Measurements from ENCODE around the gene PPM1B. TPM values are rescaled to one million over a fixed set of nuclear protein-coding genes. Genes with fewer than 3 reads are reported as not detected.
A peak's percentile ranks its signal among the peaks of the same experiment; 100 is the strongest.
"Not testable (repeated sequence)": the region's sequence is repeated elsewhere in the genome, so short reads cannot be mapped to it uniquely, and the experiment has no call there.

Gene PPM1B
- total RNA-seq, 1 experiment from 2014 or later = 49.1 TPM

DNA sequence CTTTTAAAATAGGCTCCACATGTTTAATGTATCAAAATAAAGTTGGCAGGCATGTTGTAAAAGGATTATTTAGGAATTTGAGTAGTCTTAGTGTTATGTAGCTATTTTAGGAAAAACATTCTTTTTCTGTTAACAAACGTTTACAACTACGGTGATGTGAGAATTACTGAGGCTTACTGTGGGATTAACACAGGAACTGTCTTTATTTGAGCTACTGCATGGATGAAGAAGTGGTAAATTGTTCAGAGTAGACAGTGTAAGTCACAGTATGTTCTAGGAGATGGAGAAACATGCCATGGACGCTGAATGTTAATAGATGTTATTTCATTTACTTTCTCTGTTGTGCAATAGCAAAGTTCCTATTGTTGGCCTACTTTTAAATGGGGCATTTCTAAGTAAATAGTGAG is 1.6 kb downstream of the PPM1B start:
- CTCF ChIA-PET = interaction anchor here (0.6 to 0.9 kb wide), 4 partner anchors 75 to 159 kb away, joined by 3 to 4 read pairs (median 4); no protein-coding TSS in a partner anchor
- H3K4me3 Mint-ChIP-seq (ENCODE audit: unreplicated experiment) = peak overlapping the region; percentile 93
- no peaks in the 10 kb centered on the region for H3K27me3 Mint-ChIP-seq (ENCODE audit: insufficient read depth, unreplicated experiment)
- no TSS peak for BruUV-seq (replicated peaks)
- no peaks in the 10 kb centered on the region for H3K9me3 Mint-ChIP-seq (ENCODE audit: unreplicated experiment)
- POLR2A ChIA-PET = interaction anchor here (0.6 to 7.1 kb wide), 21 partner anchors 8 to 1361 kb away, joined by 3 to 48 read pairs (median 4); partner anchors contain the start of genes CAMKMT, LRPPRC and PREPL
- peaks cover 6% of the 10 kb centered on the region for H3K36me3 Mint-ChIP-seq (ENCODE audit: insufficient read depth, unreplicated experiment)
- intact Hi-C loops (cut with micrococcal nuclease) = no loop called here
- peaks cover 12% of the 10 kb centered on the region for H3K4me1 Mint-ChIP-seq (ENCODE audit: insufficient read depth, unreplicated experiment)
- peak overlapping the region; percentile 99 for H3K27ac Mint-ChIP-seq (ENCODE audit: low read depth, unreplicated experiment)
- DNase-seq (ENCODE audit: unreplicated experiment) = peak; percentile 40
- TF ChIP-seq, protein P1, sequence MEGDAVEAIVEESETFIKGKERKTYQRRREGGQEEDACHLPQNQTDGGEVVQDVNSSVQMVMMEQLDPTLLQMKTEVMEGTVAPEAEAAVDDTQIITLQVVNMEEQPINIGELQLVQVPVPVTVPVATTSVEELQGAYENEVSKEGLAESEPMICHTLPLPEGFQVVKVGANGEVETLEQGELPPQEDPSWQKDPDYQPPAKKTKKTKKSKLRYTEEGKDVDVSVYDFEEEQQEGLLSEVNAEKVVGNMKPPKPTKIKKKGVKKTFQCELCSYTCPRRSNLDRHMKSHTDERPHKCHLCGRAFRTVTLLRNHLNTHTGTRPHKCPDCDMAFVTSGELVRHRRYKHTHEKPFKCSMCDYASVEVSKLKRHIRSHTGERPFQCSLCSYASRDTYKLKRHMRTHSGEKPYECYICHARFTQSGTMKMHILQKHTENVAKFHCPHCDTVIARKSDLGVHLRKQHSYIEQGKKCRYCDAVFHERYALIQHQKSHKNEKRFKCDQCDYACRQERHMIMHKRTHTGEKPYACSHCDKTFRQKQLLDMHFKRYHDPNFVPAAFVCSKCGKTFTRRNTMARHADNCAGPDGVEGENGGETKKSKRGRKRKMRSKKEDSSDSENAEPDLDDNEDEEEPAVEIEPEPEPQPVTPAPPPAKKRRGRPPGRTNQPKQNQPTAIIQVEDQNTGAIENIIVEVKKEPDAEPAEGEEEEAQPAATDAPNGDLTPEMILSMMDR (IDR thresholded peaks at IDR 0.05; ENCODE audit: unreplicated experiment) = no peak

DNA sequence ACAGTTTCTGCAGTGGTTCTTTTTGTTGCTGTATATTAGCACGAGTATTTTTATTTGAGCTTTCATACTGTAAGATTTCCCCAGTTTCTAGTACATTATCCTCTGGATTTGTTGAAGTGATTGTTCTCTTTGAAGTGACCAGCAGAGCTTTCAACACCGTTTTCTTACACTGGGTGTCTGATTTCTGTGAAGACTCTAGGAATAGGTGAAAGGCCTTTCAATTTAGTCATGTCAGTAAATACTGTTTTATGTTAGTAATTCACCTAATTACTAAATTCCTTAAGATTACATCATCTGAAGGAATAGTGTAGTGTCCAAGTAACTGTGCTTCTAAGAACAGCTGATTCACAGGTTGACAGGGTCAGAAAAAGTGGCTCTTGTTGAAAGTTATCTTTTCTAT is 2.3 kb downstream of the PPM1B start:
- Mint-ChIP-seq H3K36me3 (ENCODE audit: insufficient read depth, unreplicated experiment) (peaks cover 6% of the 10 kb centered on the region), H3K27me3 (ENCODE audit: insufficient read depth, unreplicated experiment) (no peaks in the 10 kb centered on the region), H3K27ac (ENCODE audit: low read depth, unreplicated experiment) (peak overlapping the region; percentile 99), H3K4me1 (ENCODE audit: insufficient read depth, unreplicated experiment) (peaks cover 19% of the 10 kb centered on the region), H3K9me3 (ENCODE audit: unreplicated experiment) (no peaks in the 10 kb centered on the region), H3K4me3 (ENCODE audit: unreplicated experiment) (peak overlapping the region; percentile 93)
- intact Hi-C loops (cut with micrococcal nuclease) = no loop called here
- ChIA-PET CTCF (interaction anchor here (0.6 kb wide), 1 partner anchor 72 kb away, joined by 3 read pairs; no protein-coding TSS in a partner anchor), POLR2A (interaction anchor here (0.6 to 7.1 kb wide), 18 partner anchors 9 to 1005 kb away, joined by 3 to 48 read pairs (median 4); partner anchors contain the start of genes CAMKMT, LRPPRC and PREPL)
- BruUV-seq (replicated peaks) = no TSS peak
- peak; percentile 51 for DNase-seq (ENCODE audit: unreplicated experiment)
- TF ChIP-seq, protein P1 (IDR thresholded peaks at IDR 0.05; ENCODE audit: unreplicated experiment) = no peak

DNA sequence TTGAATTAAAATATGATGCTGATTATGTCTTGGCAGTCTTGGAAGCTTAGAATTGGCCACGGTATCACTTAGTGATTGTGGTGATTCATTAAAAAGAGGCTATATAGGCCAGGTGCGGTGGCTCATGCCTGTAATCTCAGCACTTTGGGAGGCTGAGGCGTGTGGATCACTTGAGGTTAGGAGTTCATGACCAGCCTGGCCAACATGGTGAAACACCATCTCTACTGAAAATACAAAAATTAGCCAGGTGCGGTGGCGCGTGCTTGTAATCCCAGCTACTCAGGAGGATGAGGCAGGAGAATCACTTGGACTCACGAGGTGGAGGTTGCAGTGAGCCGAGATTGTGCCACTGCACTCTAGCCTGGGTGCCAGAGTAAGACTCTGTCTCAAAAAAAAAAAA is 2.8 kb downstream of the PPM1B start:
- BruUV-seq (replicated peaks); DNase-seq (ENCODE audit: unreplicated experiment); H3K9me3 Mint-ChIP-seq (ENCODE audit: unreplicated experiment); H3K36me3 Mint-ChIP-seq (ENCODE audit: insufficient read depth, unreplicated experiment); H3K27me3 Mint-ChIP-seq (ENCODE audit: insufficient read depth, unreplicated experiment); intact Hi-C loops (cut with micrococcal nuclease): not testable (repeated sequence)
- Mint-ChIP-seq H3K27ac (ENCODE audit: low read depth, unreplicated experiment) (peak overlapping the region; percentile 99), H3K4me1 (ENCODE audit: insufficient read depth, unreplicated experiment) (peaks cover 23% of the 10 kb centered on the region), H3K4me3 (ENCODE audit: unreplicated experiment) (peak overlapping the region; percentile 93)
- POLR2A ChIA-PET = interaction anchor here (0.6 to 7.1 kb wide), 14 partner anchors 12 to 1004 kb away, joined by 3 to 48 read pairs (median 4); partner anchors contain the start of genes CAMKMT, LRPPRC and PREPL
- CTCF ChIA-PET = interaction anchor here (0.6 kb wide), 1 partner anchor 72 kb away, joined by 3 read pairs; no protein-coding TSS in a partner anchor

DNA sequence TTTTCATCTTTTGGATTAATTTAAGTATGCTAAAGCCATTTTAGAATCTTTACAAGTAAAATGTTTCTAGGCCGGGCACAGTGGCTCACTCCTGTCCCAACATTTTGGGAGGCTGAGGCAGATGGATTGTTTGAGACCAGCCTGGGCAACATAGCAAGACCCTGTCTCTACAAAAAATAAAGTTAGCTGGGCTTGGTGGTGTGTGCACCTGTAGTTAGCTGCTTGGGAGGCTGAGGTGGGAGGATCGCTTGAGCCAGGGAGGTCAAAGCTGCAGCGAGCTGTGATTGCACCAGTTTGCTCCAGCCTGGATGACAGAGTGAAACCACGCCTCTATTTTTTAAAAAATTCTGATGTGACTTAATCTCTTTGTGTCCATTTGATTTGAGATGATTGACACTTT is 3.9 kb downstream of the PPM1B start:
- no peak overlapping the region for H3K27ac Mint-ChIP-seq (ENCODE audit: low read depth, unreplicated experiment)
- BruUV-seq (replicated peaks) = no TSS peak
- TF ChIP-seq, protein P1 (IDR thresholded peaks at IDR 0.05; ENCODE audit: unreplicated experiment) = no peak
- intact Hi-C loops (cut with micrococcal nuclease) = no loop called here
- H3K36me3 Mint-ChIP-seq (ENCODE audit: insufficient read depth, unreplicated experiment) = peaks cover 6% of the 10 kb centered on the region
- DNase-seq (ENCODE audit: unreplicated experiment) = no peak
- no peaks in the 10 kb centered on the region for H3K27me3 Mint-ChIP-seq (ENCODE audit: insufficient read depth, unreplicated experiment)
- CTCF ChIA-PET = no interaction called here
- peaks cover 25% of the 10 kb centered on the region for H3K4me1 Mint-ChIP-seq (ENCODE audit: insufficient read depth, unreplicated experiment)
- POLR2A ChIA-PET = interaction anchor here (0.8 to 7.1 kb wide), 6 partner anchors 13 to 330 kb away, joined by 3 to 48 read pairs (median 4); partner anchors contain the start of genes CAMKMT and PREPL
- H3K9me3 Mint-ChIP-seq (ENCODE audit: unreplicated experiment) = no peaks in the 10 kb centered on the region
- H3K4me3 Mint-ChIP-seq (ENCODE audit: unreplicated experiment) = no peak overlapping the region

Measured in MCF 10A (cell line).